Neural progenitor cell (in vitro differentiated cells): Measurements from ENCODE around the gene RBKS. TPM values are rescaled to one million over a fixed set of nuclear protein-coding genes. Genes with fewer than 3 reads are reported as not detected.

Experiments used
- DNase-seq: peaks from one replicate; pipeline ENCODE4 v3.0.0-alpha.2; 2016; ENCODE audit warnings: low spot score
- H2AFZ ChIP-seq: fragments of 200-600 bp; sonication (generic); replicated peaks from 2 replicates; pipeline ENCODE4 v1.6.1; 2016; ENCODE audit warnings: antibody characterized with exemption
- H3F3A ChIP-seq: fragments of 200-600 bp; sonication (generic); 2 replicates; pipeline ENCODE4 v1.6.1; 2016; ENCODE audit warnings: antibody characterized with exemption, low read depth
- H3K27ac ChIP-seq: fragments of 200-600 bp; sonication (generic); 2 replicates; pipeline ENCODE4 v1.5.1; 2016; ENCODE audit warnings: mild to moderate bottlenecking
- H3K27me3 ChIP-seq: fragments of 200-600 bp; sonication (generic); 2 replicates; pipeline ENCODE4 v1.6.1; 2016; ENCODE audit warnings: mild to moderate bottlenecking, moderate library complexity
- H3K36me3 ChIP-seq: fragments of 200-600 bp; sonication (generic); 2 replicates; pipeline ENCODE4 v1.5.1; 2016
- H3K4me1 ChIP-seq: fragments of 200-600 bp; sonication (generic); 2 replicates; pipeline ENCODE4 v1.6.1; 2016; ENCODE audit warnings: mixed run types
- H3K4me2 ChIP-seq: fragments of 200-600 bp; sonication (generic); 2 replicates; pipeline ENCODE4 v1.6.1; 2016
- H3K4me3 ChIP-seq: fragments of 200-600 bp; sonication (generic); 2 replicates; pipeline ENCODE4 v1.5.1; 2016
- H3K79me2 ChIP-seq: fragments of 200-600 bp; sonication (generic); 2 replicates; pipeline ENCODE4 v1.6.1; 2016; ENCODE audit warnings: low read depth
- H3K9ac ChIP-seq: fragments of 200-600 bp; sonication (generic); 2 replicates; pipeline ENCODE4 v1.6.1; 2016
- H3K9me3 ChIP-seq: fragments of 200-600 bp; sonication (generic); 2 replicates; pipeline ENCODE4 v1.5.1; 2016; ENCODE audit warnings: low read depth
- H4K20me1 ChIP-seq: fragments of 200-600 bp; sonication (generic); 2 replicates; pipeline ENCODE4 v1.6.1; 2016; ENCODE audit warnings: low read depth
- H3K27ac Mint-ChIP-seq: 3 replicates; pipeline ENCODE4 v1.8.0; 2021; ENCODE audit warnings: mixed read lengths
- H3K27me3 Mint-ChIP-seq: 2 replicates; pipeline ENCODE4 v1.8.0; 2022; ENCODE audit warnings: low read depth, mild to moderate bottlenecking, inconsistent platforms, moderate library complexity, mixed read lengths; ENCODE audit not compliant: insufficient read depth
- H3K36me3 Mint-ChIP-seq: 3 replicates; pipeline ENCODE4 v1.8.0; 2021; ENCODE audit warnings: mixed read lengths
- H3K4me1 Mint-ChIP-seq: 3 replicates; pipeline ENCODE4 v1.8.0; 2021; ENCODE audit warnings: mixed read lengths
- H3K4me3 Mint-ChIP-seq: 3 replicates; pipeline ENCODE4 v1.8.0; 2021; ENCODE audit warnings: mild to moderate bottlenecking, moderate library complexity, mixed read lengths
- H3K9me3 Mint-ChIP-seq: 3 replicates; pipeline ENCODE4 v1.8.0; 2020; ENCODE audit warnings: mixed read lengths
- EZH2 ChIP-seq: fragments of 200-600 bp; sonication (generic); IDR thresholded peaks from 2 replicates; pipeline ENCODE4 v1.6.1; 2017; ENCODE audit warnings: antibody characterized with exemption, mild to moderate bottlenecking, moderate library complexity
- EZH2phosphoT487 ChIP-seq: fragments of 200-600 bp; sonication (generic); IDR thresholded peaks from 2 replicates; pipeline ENCODE4 v1.6.1; 2017; ENCODE audit warnings: antibody characterized with exemption
- total RNA-seq: library from RNA; depleted of rRNA; stranded (reverse); fragments of >200 nt; gene quantifications from 2 replicates; pipeline ENCODE4 v1.2.3, GENCODE V29; 2015; ENCODE audit warnings: low replicate concordance
- TF ChIP-seq, protein P1 (sequence below): fragments of 200-600 bp; sonication (generic); IDR thresholded peaks from 2 replicates; pipeline ENCODE4 v1.5.1; 2017; ENCODE audit warnings: antibody characterized with exemption, mild to moderate bottlenecking

The RBKS gene
- total RNA-seq, 1 donor from 2014 or later: 8.5 TPM

- H3K27me3 Mint-ChIP-seq: peaks cover 5% of the 10 kb centered on the region
- H3K4me3 Mint-ChIP-seq: no peak overlapping the region
- no peaks in the 10 kb centered on the region for H3K4me1 Mint-ChIP-seq
- Histone ChIP-seq H3K79me2 (no peaks in the 10 kb centered on the region), H3K27ac (no peak overlapping the region), H3K9ac (no peak overlapping the region), H2AFZ (no peak overlapping the region), H3F3A (no peaks in the 10 kb centered on the region), H3K4me3 (no peak overlapping the region), H3K4me2 (no peak overlapping the region), H3K27me3 (no peaks in the 10 kb centered on the region), H3K4me1 (no peaks in the 10 kb centered on the region), H3K36me3 (no peaks in the 10 kb centered on the region), H3K9me3 (no peaks in the 10 kb centered on the region), H4K20me1 (no peaks in the 10 kb centered on the region)
- DNase-seq: no peak
- peaks cover 12% of the 10 kb centered on the region for H3K9me3 Mint-ChIP-seq
- no peaks in the 10 kb centered on the region for H3K36me3 Mint-ChIP-seq
- no peak for TF ChIP-seq EZH2
- H3K27ac Mint-ChIP-seq: no peak overlapping the region
These were observed 148.5 kb downstream of the RBKS start for GRCh38 chr2:27741673-27742072.

DNA sequence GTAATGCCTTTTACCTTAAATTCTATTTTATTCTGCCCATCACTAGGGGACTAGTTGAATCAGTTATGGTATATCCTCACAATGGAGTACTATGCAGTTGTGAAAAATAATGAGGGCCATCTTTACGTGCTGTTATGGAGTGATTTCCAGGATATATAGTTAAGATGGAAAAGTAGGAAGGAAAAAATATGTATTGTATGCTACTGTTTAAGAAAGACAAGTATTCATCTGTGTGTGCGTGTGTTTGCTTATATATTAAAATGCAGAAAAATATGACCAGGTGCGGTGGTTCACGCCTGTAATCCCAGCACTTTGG lies 151.2 kb downstream of the RBKS start:
- Mint-ChIP-seq H3K27ac (no peak overlapping the region), H3K27me3 (peaks cover 11% of the 10 kb centered on the region), H3K9me3 (peaks cover 11% of the 10 kb centered on the region), H3K4me3 (no peak overlapping the region), H3K4me1 (peaks cover 4% of the 10 kb centered on the region), H3K36me3 (no peaks in the 10 kb centered on the region)
- H3K9ac ChIP-seq: no peak overlapping the region
- peaks cover 8% of the 10 kb centered on the region for H3K27me3 ChIP-seq
- no peaks in the 10 kb centered on the region for H3K36me3 ChIP-seq
- H3K9me3 ChIP-seq: no peaks in the 10 kb centered on the region
- no peak overlapping the region for H3K27ac ChIP-seq
- peaks cover 10% of the 10 kb centered on the region for H3K4me1 ChIP-seq
- H3F3A ChIP-seq: peaks cover 22% of the 10 kb centered on the region
- no peak for DNase-seq
- no peaks in the 10 kb centered on the region for H3K79me2 ChIP-seq
- H2AFZ ChIP-seq: no peak overlapping the region
- no peak overlapping the region for H3K4me2 ChIP-seq
- TF ChIP-seq EZH2 (no peak), EZH2phosphoT487 (no peak)
- TF ChIP-seq, protein P1, sequence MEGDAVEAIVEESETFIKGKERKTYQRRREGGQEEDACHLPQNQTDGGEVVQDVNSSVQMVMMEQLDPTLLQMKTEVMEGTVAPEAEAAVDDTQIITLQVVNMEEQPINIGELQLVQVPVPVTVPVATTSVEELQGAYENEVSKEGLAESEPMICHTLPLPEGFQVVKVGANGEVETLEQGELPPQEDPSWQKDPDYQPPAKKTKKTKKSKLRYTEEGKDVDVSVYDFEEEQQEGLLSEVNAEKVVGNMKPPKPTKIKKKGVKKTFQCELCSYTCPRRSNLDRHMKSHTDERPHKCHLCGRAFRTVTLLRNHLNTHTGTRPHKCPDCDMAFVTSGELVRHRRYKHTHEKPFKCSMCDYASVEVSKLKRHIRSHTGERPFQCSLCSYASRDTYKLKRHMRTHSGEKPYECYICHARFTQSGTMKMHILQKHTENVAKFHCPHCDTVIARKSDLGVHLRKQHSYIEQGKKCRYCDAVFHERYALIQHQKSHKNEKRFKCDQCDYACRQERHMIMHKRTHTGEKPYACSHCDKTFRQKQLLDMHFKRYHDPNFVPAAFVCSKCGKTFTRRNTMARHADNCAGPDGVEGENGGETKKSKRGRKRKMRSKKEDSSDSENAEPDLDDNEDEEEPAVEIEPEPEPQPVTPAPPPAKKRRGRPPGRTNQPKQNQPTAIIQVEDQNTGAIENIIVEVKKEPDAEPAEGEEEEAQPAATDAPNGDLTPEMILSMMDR: no peak
- H4K20me1 ChIP-seq: no peaks in the 10 kb centered on the region
- no peak overlapping the region for H3K4me3 ChIP-seq

- H3K9ac ChIP-seq: no peak overlapping the region
- Mint-ChIP-seq H3K9me3 (peaks cover 9% of the 10 kb centered on the region), H3K27me3 (peaks cover 11% of the 10 kb centered on the region), H3K4me3 (no peak overlapping the region), H3K4me1 (peaks cover 4% of the 10 kb centered on the region), H3K36me3 (no peaks in the 10 kb centered on the region), H3K27ac (no peak overlapping the region)
- H3K79me2 ChIP-seq: no peaks in the 10 kb centered on the region
- H3K4me2 ChIP-seq: no peak overlapping the region
- H3K36me3 ChIP-seq: no peaks in the 10 kb centered on the region
- H2AFZ ChIP-seq: no peak overlapping the region
- H3K4me1 ChIP-seq: peaks cover 10% of the 10 kb centered on the region
- H3K9me3 ChIP-seq: no peaks in the 10 kb centered on the region
- TF ChIP-seq EZH2 (no peak), EZH2phosphoT487 (no peak)
- TF ChIP-seq, protein P1: no peak
- peaks cover 8% of the 10 kb centered on the region for H3K27me3 ChIP-seq
- H4K20me1 ChIP-seq: no peaks in the 10 kb centered on the region
- no peak for DNase-seq
- no peak overlapping the region for H3K4me3 ChIP-seq
- H3F3A ChIP-seq: peaks cover 23% of the 10 kb centered on the region
- H3K27ac ChIP-seq: no peak overlapping the region
These were observed 151.7 kb downstream of the RBKS start for GRCh38 chr2:27738349-27739057.

GRCh38 chr2:27737676-27738348 lies 152.4 kb downstream of the RBKS start:
- H3K4me1 Mint-ChIP-seq: peaks cover 4% of the 10 kb centered on the region
- no peaks in the 10 kb centered on the region for H3K9me3 ChIP-seq
- no peaks in the 10 kb centered on the region for H4K20me1 ChIP-seq
- H3K27ac ChIP-seq: no peak overlapping the region
- no peak overlapping the region for H2AFZ ChIP-seq
- no peak overlapping the region for H3K4me3 ChIP-seq
- H3K27me3 ChIP-seq: peaks cover 8% of the 10 kb centered on the region
- H3K9me3 Mint-ChIP-seq: peaks cover 9% of the 10 kb centered on the region
- no peak overlapping the region for H3K4me2 ChIP-seq
- H3K4me1 ChIP-seq: peaks cover 10% of the 10 kb centered on the region
- H3K36me3 ChIP-seq: no peaks in the 10 kb centered on the region
- H3K27ac Mint-ChIP-seq: no peak overlapping the region
- no peak overlapping the region for H3K9ac ChIP-seq
- no peak overlapping the region for H3K4me3 Mint-ChIP-seq
- no peak for TF ChIP-seq EZH2phosphoT487
- TF ChIP-seq, protein P1: no peak
- TF ChIP-seq EZH2: no peak
- H3K79me2 ChIP-seq: no peaks in the 10 kb centered on the region
- DNase-seq: no peak
- H3K36me3 Mint-ChIP-seq: no peaks in the 10 kb centered on the region
- peaks cover 11% of the 10 kb centered on the region for H3K27me3 Mint-ChIP-seq
- H3F3A ChIP-seq: peaks cover 23% of the 10 kb centered on the region
